H1 (cell line): ENCODE results near the gene ADIPOR2. TPM values are rescaled to one million over a fixed set of nuclear protein-coding genes. Genes with fewer than 3 reads are reported as not detected.

Source experiments
- CTCF ChIA-PET: fragments of 300-600 bp; sonication (Branson Sonifier 250); formaldehyde crosslinking; loops from one replicate; lab custom pipeline; 2021; ENCODE audit not compliant: partially characterized antibody; lab: Charles Lee
- POLR2A ChIA-PET: fragments of 300-600 bp; sonication (Branson Sonifier 250); formaldehyde crosslinking; loops from one replicate; lab custom pipeline; 2021; ENCODE audit warnings: inconsistent platforms; ENCODE audit not compliant: partially characterized antibody; lab: Charles Lee
- DNase-seq, 2 experiments: peaks; one replicate each; pipeline versions ENCODE4 v3.0.0 to v3.0.0-alpha.2; 2010 to 2022; ENCODE audit warnings: low spot score in 2 of 2, low read depth in 1 of 2, mixed read lengths in 1 of 2
- FAIRE-seq: peaks from 2 replicates; lab custom pipeline; 2011; peaks lifted over from hg19 to GRCh38; lab: Jason Lieb, UNC
- H2AFZ ChIP-seq: 2 replicates; pipeline ENCODE4 v1.8.1; 2012; ENCODE audit warnings: low read length, inconsistent platforms
- H2AK5ac ChIP-seq: 2 replicates; pipeline ENCODE4 v1.6.1; 2013; ENCODE audit warnings: low read depth, low read length
- H2BK120ac ChIP-seq: replicated peaks from 2 replicates; pipeline ENCODE3; 2013; ENCODE audit warnings: low read depth, low read length, inconsistent platforms
- H2BK12ac ChIP-seq: 2 replicates; pipeline ENCODE4 v1.6.1; 2013; ENCODE audit warnings: low read depth, low read length
- H2BK15ac ChIP-seq: 2 replicates; pipeline ENCODE4 v1.6.1; 2013; ENCODE audit warnings: low read length
- H2BK20ac ChIP-seq: 2 replicates; pipeline ENCODE4 v1.6.1; 2013; ENCODE audit warnings: low read length
- H2BK5ac ChIP-seq: 2 replicates; pipeline ENCODE4 v1.6.1; 2013; ENCODE audit warnings: low read depth, low read length
- H3K14ac ChIP-seq: 2 replicates; pipeline ENCODE4 v1.6.1; 2013; ENCODE audit warnings: inconsistent platforms; ENCODE audit not compliant: insufficient read length
- H3K18ac ChIP-seq: 2 replicates; pipeline ENCODE4 v1.6.1; 2013; ENCODE audit warnings: low read length; ENCODE audit errors: extremely low read depth
- H3K23ac ChIP-seq: 2 replicates; pipeline ENCODE4 v1.6.1; 2013; ENCODE audit warnings: inconsistent platforms; ENCODE audit not compliant: insufficient read length
- H3K23me2 ChIP-seq: 2 replicates; pipeline ENCODE4 v1.6.1; 2013; ENCODE audit warnings: low read depth, low read length
- H3K27ac ChIP-seq: 2 replicates; pipeline ENCODE4 v1.6.1; 2011; ENCODE audit warnings: low read depth, low read length, inconsistent platforms
- H3K27me3 ChIP-seq, 4 experiments: replicated peaks in 1 of 4; 1 replicate in 1 of 4; 2 replicates in 3 of 4; pipeline versions ENCODE4 v1.6.1 to v1.8.1; 2011 to 2013; ENCODE audit warnings: low read length in 3 of 4, mild to moderate bottlenecking in 3 of 4, inconsistent platforms in 2 of 4, mixed read lengths in 2 of 4, moderate library complexity in 1 of 4; ENCODE audit not compliant: control insufficient read depth in 3 of 4, insufficient read depth in 3 of 4; ENCODE audit errors: extremely low read depth in 1 of 4
- H3K36me3 ChIP-seq, 4 experiments: 2 replicates each; pipeline versions ENCODE4 v1.6.1 to v1.8.1; 2011 to 2013; ENCODE audit warnings: mild to moderate bottlenecking in 4 of 4, low read length in 3 of 4, moderate library complexity in 2 of 4, control low read depth in 1 of 4, inconsistent platforms in 1 of 4; ENCODE audit not compliant: insufficient read depth in 4 of 4, control insufficient read depth in 2 of 4
- H3K4ac ChIP-seq: replicated peaks from 2 replicates; pipeline ENCODE3; 2013; ENCODE audit warnings: low read length, low read depth, mixed read lengths, inconsistent platforms; ENCODE audit not compliant: insufficient read length
- H3K4me1 ChIP-seq, 4 experiments: replicated peaks in 1 of 4; 1 replicate in 1 of 4; 2 replicates in 3 of 4; pipeline versions ENCODE4 v1.6.1 to v1.8.1; 2011 to 2013; ENCODE audit warnings: low read length in 3 of 4, inconsistent platforms in 2 of 4, mixed read lengths in 1 of 4; ENCODE audit not compliant: insufficient read depth in 4 of 4, control insufficient read depth in 3 of 4
- H3K4me2 ChIP-seq, 2 experiments: 2 replicates each; pipeline versions ENCODE4 v1.6.1 to v1.8.1; 2011 to 2013; ENCODE audit warnings: low read depth in 2 of 2, low read length in 2 of 2, control low read depth in 1 of 2, inconsistent platforms in 1 of 2, mild to moderate bottlenecking in 1 of 2; ENCODE audit not compliant: insufficient read depth in 1 of 2
- H3K4me3 ChIP-seq, 4 experiments: fragments of 200-600, 300-600 bp in 1 of 4; sonication (generic), shearing (Covaris generic), sonication (Bioruptor Twin) in 1 of 4; 2 replicates each; pipeline versions ENCODE4 v1.5.1 to v1.8.1; 2011 to 2016; ENCODE audit warnings: low read length in 4 of 4, low read depth in 3 of 4, control low read depth in 2 of 4, inconsistent platforms in 2 of 4, mild to moderate bottlenecking in 2 of 4, mixed read lengths in 1 of 4, moderate library complexity in 1 of 4; ENCODE audit not compliant: insufficient read depth in 2 of 4; ENCODE audit errors: extremely low read depth in 1 of 4
- H3K56ac ChIP-seq: replicated peaks from 2 replicates; pipeline ENCODE3; 2013; ENCODE audit warnings: low read depth, mild to moderate bottlenecking, mixed read lengths, low read length, inconsistent platforms; ENCODE audit not compliant: insufficient read length
- H3K79me1 ChIP-seq: 2 replicates; pipeline ENCODE4 v1.6.1; 2013; ENCODE audit warnings: low read depth, low read length, control low read depth
- H3K79me2 ChIP-seq, 2 experiments: 2 replicates each; pipeline versions ENCODE4 v1.6.1 to v1.8.1; 2012 to 2013; ENCODE audit warnings: low read length in 2 of 2, mild to moderate bottlenecking in 2 of 2, inconsistent platforms in 1 of 2; ENCODE audit not compliant: insufficient read depth in 2 of 2, control insufficient read depth in 1 of 2
- H3K9ac ChIP-seq, 4 experiments: replicated peaks in 1 of 4; 1 replicate in 1 of 4; 2 replicates in 3 of 4; pipeline versions ENCODE4 v1.6.1 to v1.8.1; 2011 to 2013; ENCODE audit warnings: low read depth in 3 of 4, low read length in 3 of 4, control low read depth in 2 of 4, mild to moderate bottlenecking in 2 of 4, moderate library complexity in 2 of 4, inconsistent platforms in 1 of 4; ENCODE audit errors: extremely low read depth in 1 of 4
- H3K9me3 ChIP-seq, 2 experiments: 2 replicates each; pipeline versions ENCODE4 v1.6.1 to v1.8.1; 2012 to 2013; ENCODE audit warnings: mild to moderate bottlenecking in 2 of 2, moderate library complexity in 2 of 2, control low read depth in 1 of 2, inconsistent platforms in 1 of 2, low read depth in 1 of 2, low read length in 1 of 2, mixed read lengths in 1 of 2; ENCODE audit not compliant: insufficient read depth in 2 of 2
- H4K20me1 ChIP-seq, 2 experiments: replicated peaks in 1 of 2; 2 replicates each; pipeline versions ENCODE3 to v1.8.1; 2011 to 2013; ENCODE audit warnings: inconsistent platforms in 2 of 2, low read length in 2 of 2, mild to moderate bottlenecking in 1 of 2; ENCODE audit not compliant: insufficient read depth in 2 of 2, control insufficient read depth in 1 of 2
- H4K5ac ChIP-seq: 2 replicates; pipeline ENCODE4 v1.6.1; 2013; ENCODE audit warnings: low read length, low read depth, mixed read lengths, inconsistent platforms; ENCODE audit not compliant: insufficient read length
- H4K8ac ChIP-seq: 2 replicates; pipeline ENCODE4 v1.8.0; 2013; ENCODE audit warnings: mild to moderate bottlenecking, moderate library complexity, low read length, inconsistent platforms; ENCODE audit not compliant: insufficient read depth; ENCODE audit errors: extremely low read depth
- H4K91ac ChIP-seq: replicated peaks from 2 replicates; pipeline ENCODE3; 2013; ENCODE audit warnings: low read length, mixed read lengths, inconsistent platforms; ENCODE audit not compliant: insufficient read length
- CHD1 ChIP-seq: IDR thresholded peaks from 2 replicates; pipeline ENCODE4 v1.6.1; 2012; ENCODE audit warnings: low read depth, low read length, improper control_type of control experiment
- CTCF ChIP-seq, 3 experiments: IDR thresholded peaks; 1 replicate in 2 of 3; 2 replicates in 1 of 3; pipeline versions ENCODE4 v1.5.1 to v1.6.1; 2011; ENCODE audit warnings: low read length in 3 of 3, mild to moderate bottlenecking in 3 of 3, inconsistent platforms in 2 of 3, low read depth in 1 of 3, moderate library complexity in 1 of 3; ENCODE audit not compliant: insufficient read depth in 1 of 3; ENCODE audit errors: control extremely low read depth in 1 of 3
- EZH2 ChIP-seq: fragments of 200-600 bp; sonication (generic); IDR thresholded peaks from 2 replicates; pipeline ENCODE4 v1.7.1; 2012; ENCODE audit warnings: low read depth, mild to moderate bottlenecking, moderate library complexity, low read length, inconsistent platforms; ENCODE audit not compliant: severe bottlenecking
- FOSL1 ChIP-seq: IDR thresholded peaks from 2 replicates; pipeline ENCODE4 v1.6.1; 2011; ENCODE audit warnings: mild to moderate bottlenecking, low read depth, low read length, moderate library complexity; ENCODE audit not compliant: insufficient read depth
- GTF2F1 ChIP-seq: IDR thresholded peaks from 2 replicates; pipeline ENCODE4 v1.6.1; 2012; ENCODE audit warnings: low read depth, low read length, improper control_type of control experiment, borderline replicate concordance
- POLR2AphosphoS5 ChIP-seq: IDR thresholded peaks from 2 replicates; pipeline ENCODE4 v1.6.1; 2011; ENCODE audit warnings: low read depth, low read length
- RAD21 ChIP-seq, 2 experiments: IDR thresholded peaks in 1 of 2; conservative IDR thresholded peaks in 1 of 2; 2 replicates each; pipeline ENCODE4 v1.6.1; 2011; ENCODE audit warnings: low read depth in 2 of 2, low read length in 2 of 2, improper control_type of control experiment in 1 of 2, inconsistent platforms in 1 of 2, mild to moderate bottlenecking in 1 of 2, moderate library complexity in 1 of 2
- SIRT6 ChIP-seq: IDR thresholded peaks from one replicate; pipeline ENCODE4 v1.7.1; 2012; ENCODE audit warnings: low read length, inconsistent platforms
- WGBS, 2 experiments: shearing (Covaris generic) in 1 of 2; methylation state at CpG; one replicate each; pipeline versions ENCODE4 v1.1.6 to v1.1.7; 2013 to 2015; ENCODE audit warnings: low lambda C conversion rate in 2 of 2, mixed read lengths in 2 of 2, inconsistent platforms in 1 of 2, low coverage in 1 of 2, missing lambda C conversion rate in 1 of 2; ENCODE audit not compliant: insufficient replicate concordance in 2 of 2, insufficient coverage in 1 of 2, insufficient read length in 1 of 2; ENCODE audit errors: extremely low coverage in 1 of 2, missing lambda C conversion rate in 1 of 2; 5-methylcytosine and 5-hydroxymethylcytosine counted together
- polyA plus RNA-seq, 7 experiments: library from polyadenylated mRNA; depleted of rRNA in 3 of 7; stranded (reverse) in 5 of 7; unstranded in 2 of 7; fragments of >200 nt in 5 of 7; fragments of 200-250 nt in 2 of 7; gene quantifications; 1 replicate in 5 of 7; 2 replicates in 1 of 7; 4 replicates in 1 of 7; pipeline versions ENCODE4 v1.2.1 to v1.2.3, GENCODE V29; 2011 to 2013; ENCODE audit warnings: missing spikeins in 2 of 7, mixed read lengths in 2 of 7
- total RNA-seq: library from RNA; stranded (reverse); fragmentation: NEBNext Ultra II Directional; extraction: Animal tissue kit (Norgen Biotek cat#: 25700); gene quantifications from 2 replicates; pipeline ENCODE4 v1.2.1, GENCODE V29; 2021

ADIPOR2 gene
- total and polyA plus RNA-seq, 2 of the 8 experiments (the other 6 are each of a cell fraction or from before 2014, with no cell fraction given), result 17.5 to 50.8 TPM

- no peak overlapping the region for H4K5ac ChIP-seq
- H4K8ac ChIP-seq, result no peak overlapping the region
- no peaks in the 10 kb centered on the region for H3K27me3 ChIP-seq
- no peak for DNase-seq
- no peak overlapping the region for H2BK12ac ChIP-seq
- no peak overlapping the region for H2AFZ ChIP-seq
- no peak overlapping the region for H3K23ac ChIP-seq
- peak overlapping the region; percentile 77 to 93 (median 90); a peak in 7 of 8 replicates for H3K4me3 ChIP-seq
- no peak overlapping the region for H3K56ac ChIP-seq
- no peak overlapping the region for H2BK20ac ChIP-seq
- peak overlapping the region; percentile 66 to 82; a peak in 3 of 4 replicates for H3K4me2 ChIP-seq
- H4K20me1 ChIP-seq, result peaks cover 2 to 13% of the 10 kb centered on the region in 2 experiments
- H3K23me2 ChIP-seq, result peaks cover 2% of the 10 kb centered on the region; the same call in 1 of the 2 replicates
- H3K9ac ChIP-seq, result no peak overlapping the region; a peak in 1 of 7 replicates
- H4K91ac ChIP-seq, result no peak overlapping the region
- H3K4me1 ChIP-seq, result no peaks in the 10 kb centered on the region; a peak in 1 of 7 replicates
- no peak overlapping the region for H3K4ac ChIP-seq
- no peak overlapping the region for H2BK120ac ChIP-seq
- 77% methylated on average over 4 of the region's 4 CpGs; no CpG with 5 or more reads in 1 of the 2 experiments for WGBS, 2 experiments
- no peak overlapping the region for H2BK15ac ChIP-seq
- no peaks in the 10 kb centered on the region for H3K9me3 ChIP-seq
- H3K36me3 ChIP-seq, result no peaks in the 10 kb centered on the region
- FAIRE-seq, result no peak
- no peak overlapping the region for H3K14ac ChIP-seq
- H3K79me2 ChIP-seq, result peaks cover 18 to 58% of the 10 kb centered on the region in 2 experiments
- ChIA-PET POLR2A (interaction anchor here (1.1 to 2.6 kb wide), 2 partner anchors 34 to 75 kb away, joined by 3 to 7 read pairs; no protein-coding TSS in a partner anchor), CTCF (interaction anchor here (0.9 kb wide), 1 partner anchor 103 kb away, joined by 3 read pairs; no protein-coding TSS in a partner anchor)
- H2AK5ac ChIP-seq, result no peak overlapping the region
- no peaks in the 10 kb centered on the region; the same call in 1 of the 2 replicates for H3K79me1 ChIP-seq
- no peak overlapping the region for H3K27ac ChIP-seq
- no peak overlapping the region for H2BK5ac ChIP-seq
- no peak overlapping the region for H3K18ac ChIP-seq
- TF ChIP-seq CTCF (IDR thresholded peaks at IDR 0.05; ENCODE audit: control extremely low read depth in 1 of 3, insufficient read depth in 1 of 3, low read depth in 1 of 3, low read length in 3 of 3) (no peak), FOSL1 (no peak), POLR2AphosphoS5 (no peak), GTF2F1 (no peak), CHD1 (no peak), EZH2 (no peak), RAD21 (IDR thresholded peaks at IDR 0.05 in 1 of 2, conservative IDR thresholded peaks at IDR 0.05 in 1 of 2; ENCODE audit: low read depth in 2 of 2, low read length in 2 of 2) (no peak), SIRT6 (no peak)
Measured at GRCh38 chr12:1692226-1692625, 1.4 kb downstream of the ADIPOR2 start.
